ENCODE results near the gene IFT22.

DNA sequence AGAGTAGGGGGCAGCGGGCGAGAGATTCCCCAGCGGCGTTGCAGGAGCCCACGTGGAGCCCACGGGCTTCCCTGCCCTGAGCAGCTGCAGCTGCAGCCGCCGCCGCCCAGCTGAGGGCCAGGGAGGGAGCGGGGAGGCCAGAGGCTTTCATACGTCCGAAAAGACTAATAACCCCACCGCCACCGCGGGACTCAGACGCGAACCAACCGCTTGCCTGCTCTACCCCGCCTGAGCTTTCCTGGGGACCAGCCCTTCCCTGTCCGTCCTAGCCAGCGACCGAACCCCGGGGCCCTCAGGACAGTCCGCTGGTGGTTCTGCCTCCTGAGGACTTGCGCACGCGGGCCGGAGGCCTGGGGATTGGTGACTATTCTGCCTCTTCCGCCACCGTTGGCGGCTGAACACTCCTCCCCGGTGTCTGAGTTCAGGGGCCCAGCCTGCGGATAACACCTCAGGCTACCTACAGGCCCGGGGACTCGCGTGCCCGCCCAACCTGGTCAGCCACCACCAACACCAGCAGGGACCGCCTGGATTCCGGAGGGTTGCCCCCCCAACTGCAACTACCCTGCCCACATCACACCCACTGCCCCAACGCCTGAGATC is 18.4 kb downstream of the IFT22 start:
- no peak for TF ChIP-seq GATA2 (IDR thresholded peaks at IDR 0.05; ENCODE audit: low read depth, low read length)
- no peak for TF ChIP-seq GATA3 (IDR thresholded peaks at IDR 0.05; ENCODE audit: low read depth, low read length)
